Esophagus muscularis mucosa (tissue), 3 donors: ENCODE measurements around the gene SH3PXD2A.

Experiments
- POLR2A ChIP-seq: fragments of 450-650 bp; IDR thresholded peaks from one replicate; pipeline ENCODE4 v1.6.1; 2017; ENCODE audit warnings: antibody characterized with exemption, moderate library complexity, mild to moderate bottlenecking, low read depth
- POLR2AphosphoS5 ChIP-seq, 2 donors: sonication (generic); formaldehyde crosslinking; IDR thresholded peaks; one replicate each; pipeline ENCODE4 v1.6.1; 2017; ENCODE audit warnings: antibody characterized with exemption in 2 of 2
- TF ChIP-seq, protein P1 (sequence below), 3 experiments: fragments of 200-600 bp in 2 of 3; fragments of 450-650 bp in 1 of 3; sonication (generic) in 2 of 3; IDR thresholded peaks; one replicate each; pipeline ENCODE4 v1.5.1; 2017 to 2019; ENCODE audit warnings: antibody characterized with exemption in 3 of 3, mild to moderate bottlenecking in 2 of 3, moderate library complexity in 1 of 3

DNA sequence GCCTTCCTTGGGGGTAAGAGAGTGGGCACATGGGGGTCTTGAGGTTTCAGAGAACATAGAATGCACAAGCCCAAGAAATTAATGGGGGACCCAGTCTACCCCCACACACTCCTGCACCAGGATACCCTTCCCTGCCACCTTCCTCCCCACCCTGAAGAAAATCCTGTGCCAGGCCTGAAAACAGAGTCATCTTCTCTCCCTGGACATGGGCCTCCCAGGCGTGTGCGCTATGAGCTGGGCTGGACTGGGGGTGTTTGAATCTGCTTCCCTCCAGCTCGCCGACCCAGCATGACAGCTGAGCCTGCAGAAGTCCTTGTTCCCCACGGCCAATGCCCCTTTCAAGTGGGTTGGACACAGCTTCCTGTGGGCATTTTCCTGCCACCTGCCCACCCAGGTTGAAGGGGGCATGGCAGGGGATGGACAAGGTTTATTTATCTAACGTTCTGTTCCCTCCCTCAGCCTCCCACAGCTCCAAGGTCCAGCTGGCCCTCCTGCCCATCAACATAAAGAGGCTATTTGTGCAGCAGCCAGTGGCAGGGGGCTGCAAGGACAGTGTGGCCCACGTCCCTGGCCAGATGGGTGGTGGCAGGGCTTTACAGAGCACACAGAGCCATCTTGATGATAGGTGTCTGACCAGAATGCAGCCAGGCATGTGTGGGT is 141.0 kb downstream of the SH3PXD2A start:
- TF ChIP-seq POLR2A (no peak), POLR2AphosphoS5 (IDR thresholded peaks at IDR 0.05) (no peak)
- TF ChIP-seq, protein P1, sequence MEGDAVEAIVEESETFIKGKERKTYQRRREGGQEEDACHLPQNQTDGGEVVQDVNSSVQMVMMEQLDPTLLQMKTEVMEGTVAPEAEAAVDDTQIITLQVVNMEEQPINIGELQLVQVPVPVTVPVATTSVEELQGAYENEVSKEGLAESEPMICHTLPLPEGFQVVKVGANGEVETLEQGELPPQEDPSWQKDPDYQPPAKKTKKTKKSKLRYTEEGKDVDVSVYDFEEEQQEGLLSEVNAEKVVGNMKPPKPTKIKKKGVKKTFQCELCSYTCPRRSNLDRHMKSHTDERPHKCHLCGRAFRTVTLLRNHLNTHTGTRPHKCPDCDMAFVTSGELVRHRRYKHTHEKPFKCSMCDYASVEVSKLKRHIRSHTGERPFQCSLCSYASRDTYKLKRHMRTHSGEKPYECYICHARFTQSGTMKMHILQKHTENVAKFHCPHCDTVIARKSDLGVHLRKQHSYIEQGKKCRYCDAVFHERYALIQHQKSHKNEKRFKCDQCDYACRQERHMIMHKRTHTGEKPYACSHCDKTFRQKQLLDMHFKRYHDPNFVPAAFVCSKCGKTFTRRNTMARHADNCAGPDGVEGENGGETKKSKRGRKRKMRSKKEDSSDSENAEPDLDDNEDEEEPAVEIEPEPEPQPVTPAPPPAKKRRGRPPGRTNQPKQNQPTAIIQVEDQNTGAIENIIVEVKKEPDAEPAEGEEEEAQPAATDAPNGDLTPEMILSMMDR (IDR thresholded peaks at IDR 0.05), result no peak
